Measurements from ENCODE around the gene ID3. TPM values are rescaled to one million over a fixed set of nuclear protein-coding genes. Genes with fewer than 3 reads are reported as not detected.

Gene ID3
- total and polyA plus RNA-seq, 2 donors (not counting 3 experiments of a cell fraction or from before 2014, with no cell fraction given) = 277 to 971 TPM

- H3K27ac ChIP-seq (ENCODE audit: insufficient read depth, low read depth, low read length) = peak overlapping the region; percentile 99
- H3K9me3 ChIP-seq (replicated peaks; ENCODE audit: control insufficient read depth, insufficient read depth, low read length) = no peaks in the 10 kb centered on the region
- peaks cover 0 to 2% of the 10 kb centered on the region in 2 experiments for H3K36me3 ChIP-seq (ENCODE audit: control insufficient read depth in 2 of 2, extremely low read depth in 1 of 2, insufficient read depth in 2 of 2, low read length in 2 of 2)
- H3K4me2 ChIP-seq (ENCODE audit: insufficient read depth, low read length) = no peak overlapping the region
- H2AFZ ChIP-seq (ENCODE audit: low read depth, low read length) = no peak overlapping the region
- no peak for FAIRE-seq
- H4K20me1 ChIP-seq (replicated peaks; ENCODE audit: control insufficient read depth, extremely low read depth, insufficient read depth, low read length) = no peaks in the 10 kb centered on the region
- dilution Hi-C loops (cut with MboI; ENCODE audit: extremely low pct_ligation_motif_present, low sequenced_read_pairs) (no loop called here), intact Hi-C loops (cut with micrococcal nuclease) (no loop called here)
- no peak for TF ChIP-seq EZH2 (IDR thresholded peaks at IDR 0.05; ENCODE audit: borderline replicate concordance, low read depth, low read length, severe bottlenecking)
- TF ChIP-seq CTCF (IDR thresholded peaks at IDR 0.05; ENCODE audit: extremely low read depth in 1 of 2, insufficient read depth in 1 of 2, low read depth in 1 of 2, low read length in 2 of 2) = no peak
- TF ChIP-seq POLR2AphosphoS5 (IDR thresholded peaks at IDR 0.05; ENCODE audit: insufficient read depth, low read depth, low read length) = no peak
- TF ChIP-seq GATA2 (IDR thresholded peaks at IDR 0.05; ENCODE audit: insufficient read depth, insufficient read length, low read depth, low read length) = no peak
- no peak for TF ChIP-seq JUN (IDR thresholded peaks at IDR 0.05; ENCODE audit: borderline replicate concordance, insufficient read depth, insufficient read length, low read depth)
- TF ChIP-seq, protein P1, sequence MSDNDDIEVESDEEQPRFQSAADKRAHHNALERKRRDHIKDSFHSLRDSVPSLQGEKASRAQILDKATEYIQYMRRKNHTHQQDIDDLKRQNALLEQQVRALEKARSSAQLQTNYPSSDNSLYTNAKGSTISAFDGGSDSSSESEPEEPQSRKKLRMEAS (IDR thresholded peaks at IDR 0.05; ENCODE audit: insufficient read depth, insufficient read length) = no peak
- no peak for TF ChIP-seq POLR2A (IDR thresholded peaks at IDR 0.05; ENCODE audit: low read depth, low read length)
- no peak for TF ChIP-seq MYC (IDR thresholded peaks at IDR 0.05; ENCODE audit: low read depth, low read length)
- TF ChIP-seq FOS (IDR thresholded peaks at IDR 0.05; ENCODE audit: borderline replicate concordance, insufficient read depth, low read length) = no peak
- peak overlapping the region; percentile 59 for H3K9ac ChIP-seq (replicated peaks; ENCODE audit: extremely low read depth, insufficient read depth, low read length)
- CTCF ChIA-PET = interaction anchor here (24.8 kb wide), 1 partner anchor 71 kb away, joined by 1069 read pairs; no protein-coding TSS in a partner anchor
- no peaks in the 10 kb centered on the region for H3K9me1 ChIP-seq (replicated peaks; ENCODE audit: control insufficient read depth, extremely low read depth, insufficient read depth, low read length)
- no peaks in the 10 kb centered on the region for H3K27me3 ChIP-seq (ENCODE audit: control insufficient read depth in 2 of 2, insufficient read depth in 2 of 2, low read length in 2 of 2)
- H3K4me3 ChIP-seq (replicated peaks in 1 of 3; ENCODE audit: insufficient read depth in 1 of 3, low read depth in 1 of 3, low read length in 3 of 3) = no peak overlapping the region
- no peak for DNase-seq (ENCODE audit: low read depth, low spot score)
- H3K4me1 ChIP-seq (ENCODE audit: control insufficient read depth, extremely low read depth, insufficient read depth, low read length) = peaks cover 29% of the 10 kb centered on the region
- no TSS peak for BruUV-seq (replicated peaks)
- peaks cover 19% of the 10 kb centered on the region for H3K79me2 ChIP-seq (ENCODE audit: control insufficient read depth, insufficient read depth, low read length)
- POLR2A ChIA-PET = no interaction called here
Measured at GRCh38 chr1:23563003-23563402, 3.7 kb upstream of the ID3 start.
